HEK293 (cell line): Measurements from ENCODE around the gene KATNBL1.

Experiments
- CTCF ChIA-PET: fragments of 350-600 bp; formaldehyde crosslinking; extraction: SDS; loops from one replicate; lab custom pipeline; 2021; ENCODE audit warnings: antibody characterized with exemption; lab: Yijun Ruan, JAX
- POLR2A ChIA-PET: fragments of 300-600 bp; formaldehyde crosslinking; extraction: SDS; loops from one replicate; lab custom pipeline; 2020; ENCODE audit warnings: antibody characterized with exemption, inconsistent platforms; lab: Yijun Ruan, JAX
- H3K27ac ChIP-seq: fragments of 200-500 bp; sonication (Bioruptor generic); 2 replicates; pipeline ENCODE4 v1.5.1; 2014; ENCODE audit warnings: low read depth, low read length, control low read depth, inconsistent platforms; ENCODE audit errors: extremely low read depth
- H3K36me3 ChIP-seq, 2 experiments: fragments of 200-500 bp in 1 of 2; sonication (Bioruptor generic) in 1 of 2; 1 replicate in 1 of 2; 2 replicates in 1 of 2; pipeline ENCODE4 v1.5.1; 2014 to 2017; ENCODE audit warnings: inconsistent platforms in 2 of 2, low read length in 2 of 2; ENCODE audit not compliant: control insufficient read depth in 2 of 2, insufficient read depth in 1 of 2
- H3K4me1 ChIP-seq: fragments of 200-500 bp; sonication (Bioruptor generic); 2 replicates; pipeline ENCODE4 v1.5.1; 2014; ENCODE audit warnings: mild to moderate bottlenecking, low read length, inconsistent platforms; ENCODE audit not compliant: control insufficient read depth, insufficient read depth
- H3K4me3 ChIP-seq: 2 replicates; pipeline ENCODE4 v1.5.1; 2011; ENCODE audit warnings: low read depth, mild to moderate bottlenecking, control low read depth, low read length, moderate library complexity
- H3K9me3 ChIP-seq: fragments of 200-500 bp; sonication (Bioruptor generic); 2 replicates; pipeline ENCODE4 v1.5.1; 2014; ENCODE audit warnings: low read depth, low read length, inconsistent platforms; ENCODE audit not compliant: control insufficient read depth, insufficient read depth
- TCF7L2 ChIP-seq: IDR thresholded peaks from 2 replicates; pipeline ENCODE4 v1.6.1; 2011; ENCODE audit warnings: low read depth, mild to moderate bottlenecking, inconsistent platforms, low read length, moderate library complexity, borderline replicate concordance
- ZNF10 ChIP-seq: fragments of 450-650 bp; formaldehyde crosslinking; IDR thresholded peaks from 2 replicates; pipeline ENCODE4 v1.5.1; 2017; ENCODE audit warnings: missing biosample characterization, missing genetic modification characterization
- ZNF121 ChIP-seq: fragments of 450-650 bp; formaldehyde crosslinking; IDR thresholded peaks from 2 replicates; pipeline ENCODE4 v1.5.1; 2016; ENCODE audit warnings: missing biosample characterization, missing genetic modification characterization
- ZNF23 ChIP-seq: fragments of 450-650 bp; formaldehyde crosslinking; IDR thresholded peaks from 2 replicates; pipeline ENCODE4 v1.5.1; 2016; ENCODE audit warnings: missing biosample characterization, missing genetic modification characterization, borderline replicate concordance
- ZNF621 ChIP-seq: fragments of 450-650 bp; formaldehyde crosslinking; IDR thresholded peaks from 2 replicates; pipeline ENCODE4 v1.5.1; 2017; ENCODE audit warnings: missing biosample characterization, missing genetic modification characterization
- ZNF837 ChIP-seq: fragments of 450-650 bp; formaldehyde crosslinking; IDR thresholded peaks from 2 replicates; pipeline ENCODE4 v1.5.1; 2016; ENCODE audit warnings: missing biosample characterization, missing genetic modification characterization
- TF ChIP-seq, protein P1 (sequence below): fragments of 450-650 bp; formaldehyde crosslinking; IDR thresholded peaks from 2 replicates; pipeline ENCODE4 v1.5.1; 2016; ENCODE audit warnings: missing biosample characterization, missing genetic modification characterization, low read depth

KATNBL1 gene

DNA sequence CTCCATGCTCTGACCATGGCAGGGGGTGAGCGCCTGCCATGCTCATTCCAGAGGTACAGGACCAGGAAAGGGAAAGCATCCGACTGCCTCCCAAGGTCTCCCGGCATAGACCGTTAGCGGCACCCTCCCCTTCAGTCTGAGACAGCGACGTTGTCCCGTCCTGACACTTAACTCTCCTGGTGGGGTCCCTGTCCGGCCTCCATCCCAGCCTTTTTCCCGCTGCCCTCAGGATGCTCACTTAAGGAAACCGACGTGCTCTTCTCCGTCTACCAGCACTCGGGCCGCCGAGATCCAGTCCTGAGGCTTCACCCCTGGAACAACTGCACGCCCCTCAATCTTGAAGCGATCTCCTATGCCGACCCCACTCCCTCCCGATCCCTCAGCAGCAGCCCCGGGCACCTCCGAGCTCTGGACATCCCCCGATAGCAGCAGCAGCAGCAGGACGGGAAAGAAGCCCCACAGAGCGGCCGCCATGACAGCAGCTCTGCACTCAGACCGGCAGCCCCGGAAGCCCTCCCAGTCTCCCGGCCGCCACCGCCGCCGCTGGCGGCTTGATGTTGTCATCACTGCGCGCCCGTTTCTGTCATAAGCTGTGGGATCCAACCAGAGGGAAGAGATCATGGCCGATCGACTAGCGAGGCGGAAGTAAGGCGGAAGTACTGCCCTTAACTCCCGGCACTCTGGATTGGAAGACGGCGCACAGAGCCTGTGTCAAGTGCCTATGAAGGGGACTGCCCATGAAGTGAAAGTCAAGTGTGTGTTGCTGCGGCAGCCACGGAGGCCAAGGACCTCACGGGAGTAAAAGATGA, 108.3 kb downstream of the KATNBL1 start, which contains the start of the genes EMC7 and PGBD4 (continued):
- no peak for TF ChIP-seq ZNF23 (tag by site-specific recombination)
- TF ChIP-seq, all 188 proteins: peak for 40

DNA sequence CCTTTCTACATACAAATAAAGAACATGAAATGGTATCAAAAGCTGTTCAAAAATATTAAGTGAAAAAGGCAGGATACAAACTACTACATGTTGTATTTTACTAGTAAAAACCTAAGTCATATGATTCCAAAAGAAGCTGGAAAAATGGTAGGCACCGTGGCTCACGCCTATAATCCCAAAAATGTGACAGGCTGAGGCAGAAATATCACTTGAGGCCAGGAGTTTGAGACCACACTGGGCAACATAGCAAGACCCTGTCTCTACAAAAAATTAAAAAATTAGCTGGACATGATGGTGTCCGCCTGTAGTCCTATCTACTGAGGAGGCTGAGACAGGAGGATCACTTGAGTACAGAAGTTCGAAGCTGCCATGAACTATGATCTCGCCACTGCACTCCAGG, 110.0 kb downstream of the KATNBL1 start:
- CTCF ChIA-PET: interaction anchor here (1.0 kb wide), 1 partner anchor 11 kb away, joined by 4 read pairs; no protein-coding TSS in a partner anchor
- H3K9me3 ChIP-seq: no peaks in the 10 kb centered on the region
- H3K4me1 ChIP-seq: no peaks in the 10 kb centered on the region; the same call in 1 of the 2 replicates
- no peak overlapping the region for H3K27ac ChIP-seq
- POLR2A ChIA-PET: no interaction called here
- H3K4me3 ChIP-seq: no peak overlapping the region
- TF ChIP-seq ZNF837 (tag by site-specific recombination) (no peak), ZNF10 (no peak), TCF7L2 (no peak), ZNF621 (no peak), ZNF121 (peak; percentile 66; the same call in 1 of the 2 replicates)
- TF ChIP-seq, protein P1, sequence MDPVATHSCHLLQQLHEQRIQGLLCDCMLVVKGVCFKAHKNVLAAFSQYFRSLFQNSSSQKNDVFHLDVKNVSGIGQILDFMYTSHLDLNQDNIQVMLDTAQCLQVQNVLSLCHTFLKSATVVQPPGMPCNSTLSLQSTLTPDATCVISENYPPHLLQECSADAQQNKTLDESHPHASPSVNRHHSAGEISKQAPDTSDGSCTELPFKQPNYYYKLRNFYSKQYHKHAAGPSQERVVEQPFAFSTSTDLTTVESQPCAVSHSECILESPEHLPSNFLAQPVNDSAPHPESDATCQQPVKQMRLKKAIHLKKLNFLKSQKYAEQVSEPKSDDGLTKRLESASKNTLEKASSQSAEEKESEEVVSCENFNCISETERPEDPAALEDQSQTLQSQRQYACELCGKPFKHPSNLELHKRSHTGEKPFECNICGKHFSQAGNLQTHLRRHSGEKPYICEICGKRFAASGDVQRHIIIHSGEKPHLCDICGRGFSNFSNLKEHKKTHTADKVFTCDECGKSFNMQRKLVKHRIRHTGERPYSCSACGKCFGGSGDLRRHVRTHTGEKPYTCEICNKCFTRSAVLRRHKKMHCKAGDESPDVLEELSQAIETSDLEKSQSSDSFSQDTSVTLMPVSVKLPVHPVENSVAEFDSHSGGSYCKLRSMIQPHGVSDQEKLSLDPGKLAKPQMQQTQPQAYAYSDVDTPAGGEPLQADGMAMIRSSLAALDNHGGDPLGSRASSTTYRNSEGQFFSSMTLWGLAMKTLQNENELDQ: no peak
- TF ChIP-seq, all 188 proteins: peak for 1
- peaks cover 6 to 7% of the 10 kb centered on the region in 2 experiments for H3K36me3 ChIP-seq
